Left forelimb (tissue), 1 donor: ENCODE results near the gene CDC42EP4.
"Not testable (repeated sequence)": the region's sequence is repeated elsewhere in the genome, so short reads cannot be mapped to it uniquely, and the experiment has no call there.

Experiments
- DNase-seq: peaks from one replicate; pipeline ENCODE4 v3.0.0-alpha.2; 2018; ENCODE audit warnings: low spot score

The CDC42EP4 gene

DNA sequence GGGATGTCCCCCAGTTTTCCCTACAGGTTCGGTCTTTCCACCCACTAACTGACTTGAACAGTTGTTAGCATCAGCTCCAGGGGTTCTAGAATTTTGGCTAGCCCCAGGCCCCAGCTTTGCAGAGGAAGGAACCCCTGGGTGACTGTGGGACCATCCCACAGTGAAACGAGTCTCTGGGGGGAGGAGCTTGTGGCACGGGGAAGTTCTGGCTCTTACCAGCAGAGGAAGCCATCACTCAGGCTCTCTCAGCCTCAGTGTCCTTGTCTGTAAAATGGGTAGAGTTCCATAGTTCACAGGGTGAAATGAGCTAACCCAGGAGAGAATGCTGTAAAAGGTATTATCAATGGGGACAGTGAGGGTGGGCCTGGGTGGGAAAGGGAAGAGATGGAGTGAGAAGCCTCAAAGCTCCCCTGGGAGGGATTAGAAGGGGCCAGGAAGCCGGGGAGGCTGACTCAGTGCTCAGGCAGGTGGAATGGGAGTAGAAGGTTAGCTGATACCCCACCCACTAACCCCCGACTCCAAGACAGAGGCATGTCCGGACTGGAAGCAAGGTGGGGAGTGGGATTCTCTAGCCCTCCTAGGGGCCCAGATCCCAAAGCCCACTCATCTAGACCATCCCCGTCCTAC, 30.9 kb upstream of the CDC42EP4 start:
- no peak for DNase-seq

DNA sequence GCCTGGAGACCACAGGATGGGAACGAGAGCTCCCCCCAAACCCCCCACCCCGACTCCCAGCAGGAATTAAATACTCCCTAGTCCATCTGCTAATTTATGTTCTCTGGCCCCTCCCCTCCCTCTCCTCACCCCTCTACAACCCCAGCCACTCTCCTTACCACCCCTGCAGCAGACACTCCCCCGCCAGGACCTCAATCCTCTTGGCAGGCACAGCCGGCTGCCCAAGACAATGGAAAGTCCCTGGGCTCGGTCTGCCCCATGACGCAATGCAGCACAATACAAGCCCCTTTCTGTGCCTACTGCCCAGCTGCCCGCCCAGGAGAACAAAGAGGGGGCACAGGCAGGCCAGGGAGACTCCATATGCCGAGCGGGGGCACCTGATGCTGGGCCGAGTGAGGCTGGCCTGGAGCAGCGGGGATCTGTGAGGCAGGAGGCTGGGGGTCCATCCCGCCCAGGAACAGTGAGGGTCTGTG, 30.3 kb upstream of the CDC42EP4 start:
- no peak for DNase-seq

DNA sequence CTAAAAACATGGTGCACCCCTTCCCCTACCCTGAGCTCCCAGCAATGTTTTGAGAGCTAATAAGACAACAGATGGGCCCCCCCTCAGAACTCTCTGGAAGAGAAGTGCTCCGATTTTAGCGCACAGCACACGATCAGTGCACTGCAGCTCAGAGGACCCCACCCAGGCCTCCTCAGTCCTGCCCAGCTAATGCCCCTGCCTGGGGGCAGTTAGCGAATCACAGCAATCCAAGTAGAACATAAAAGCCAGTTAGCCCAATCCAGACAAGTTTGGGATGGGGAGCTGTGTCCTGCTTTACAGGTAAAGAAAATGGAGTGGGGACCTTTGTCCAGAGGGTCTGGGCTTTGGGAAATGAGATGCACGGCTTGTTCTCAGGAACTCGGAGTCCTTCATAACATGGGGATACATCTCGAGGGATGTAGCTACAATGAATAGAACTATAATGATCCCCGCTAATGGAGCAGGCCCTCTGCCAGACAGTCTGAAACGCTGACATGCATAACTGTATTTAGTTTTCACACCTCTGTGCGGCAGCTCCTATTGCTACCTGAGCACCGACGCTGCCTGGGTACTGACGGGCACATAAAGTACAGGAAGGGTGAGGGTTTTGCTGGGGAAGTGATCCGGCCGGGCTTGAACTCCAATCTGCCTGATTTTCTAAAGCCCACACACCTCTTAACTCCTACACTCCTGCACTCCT, 29.7 kb upstream of the CDC42EP4 start:
- DNase-seq: no peak

DNA sequence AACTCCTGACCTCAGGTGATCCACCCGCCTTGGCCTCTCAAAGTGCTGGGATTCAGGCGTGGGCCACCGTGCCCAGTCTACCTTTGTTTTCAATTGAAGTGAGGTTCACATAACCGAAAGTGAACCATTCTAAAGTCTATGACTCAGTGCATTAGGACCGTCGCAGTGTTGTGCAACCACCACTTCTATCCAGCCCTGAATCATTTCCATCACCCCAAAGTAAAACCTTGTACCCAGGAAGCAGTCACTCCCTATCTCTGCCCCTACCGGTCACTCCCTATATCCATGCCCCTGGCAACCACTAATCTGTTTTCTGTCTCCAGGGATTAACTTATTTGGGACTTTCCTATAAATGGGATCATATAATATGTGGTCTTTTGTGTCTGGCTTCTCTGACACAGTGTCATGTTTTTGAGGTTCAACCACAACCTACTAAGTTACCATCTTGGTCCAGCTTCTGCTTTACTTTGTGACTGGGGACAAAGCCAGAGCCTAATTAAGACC, 28.3 kb upstream of the CDC42EP4 start:
- DNase-seq: no peak

DNA sequence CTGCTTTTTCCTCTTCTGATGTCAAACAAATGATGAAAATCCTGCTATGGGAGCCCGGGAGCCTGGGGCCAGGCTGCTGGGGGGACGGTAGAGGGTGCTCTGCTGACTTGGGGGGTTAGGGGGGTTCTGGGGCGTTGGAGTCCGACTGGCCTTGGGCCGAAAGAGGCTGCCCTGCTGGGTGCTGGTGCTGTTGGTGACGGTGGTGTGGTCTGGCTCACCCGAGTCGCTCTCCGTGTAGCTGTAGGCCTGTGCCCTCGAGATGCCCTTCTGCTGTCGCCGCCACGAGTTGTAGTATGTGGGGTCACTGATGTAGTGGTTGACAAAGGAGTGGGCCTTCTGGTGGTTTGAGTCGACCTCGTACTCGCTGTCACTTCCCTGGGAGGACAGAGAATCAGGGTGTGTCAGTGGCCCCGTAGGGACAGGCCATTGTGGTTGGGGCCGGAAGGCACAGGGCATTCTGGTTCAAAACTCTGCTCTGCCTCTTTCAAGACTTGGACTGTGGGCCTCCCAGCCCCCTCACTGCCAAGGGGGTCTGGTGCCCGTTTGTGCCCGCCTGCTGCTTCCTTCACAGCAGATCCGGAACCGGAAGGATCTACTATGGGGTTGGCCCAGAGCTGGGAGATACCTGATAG, 26.9 kb upstream of the CDC42EP4 start:
- DNase-seq: no peak

DNA sequence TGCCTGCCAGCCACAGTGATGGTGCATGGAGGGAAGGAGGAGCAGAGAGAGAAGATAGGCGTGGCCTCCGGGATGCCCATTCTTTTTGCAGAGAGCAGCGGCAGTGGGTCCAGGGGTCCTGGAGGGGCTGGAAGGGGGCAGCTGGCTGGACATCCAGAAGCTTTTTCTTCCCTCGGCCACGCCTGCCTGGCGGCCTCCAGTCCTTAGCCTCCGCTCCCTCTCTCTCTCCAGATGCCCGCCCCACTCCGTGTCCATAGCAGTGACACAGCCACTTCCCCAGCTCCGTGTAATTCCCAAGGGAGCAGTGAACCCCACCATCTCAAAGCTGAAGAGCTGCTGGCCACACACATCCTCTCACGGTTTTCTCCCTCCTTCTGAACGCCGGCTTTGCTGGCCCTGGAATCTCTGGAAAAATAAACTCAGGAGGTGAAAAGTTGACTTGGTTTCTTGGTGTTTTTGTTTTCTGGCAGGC, 26.3 kb upstream of the CDC42EP4 start:
- no peak for DNase-seq

DNA sequence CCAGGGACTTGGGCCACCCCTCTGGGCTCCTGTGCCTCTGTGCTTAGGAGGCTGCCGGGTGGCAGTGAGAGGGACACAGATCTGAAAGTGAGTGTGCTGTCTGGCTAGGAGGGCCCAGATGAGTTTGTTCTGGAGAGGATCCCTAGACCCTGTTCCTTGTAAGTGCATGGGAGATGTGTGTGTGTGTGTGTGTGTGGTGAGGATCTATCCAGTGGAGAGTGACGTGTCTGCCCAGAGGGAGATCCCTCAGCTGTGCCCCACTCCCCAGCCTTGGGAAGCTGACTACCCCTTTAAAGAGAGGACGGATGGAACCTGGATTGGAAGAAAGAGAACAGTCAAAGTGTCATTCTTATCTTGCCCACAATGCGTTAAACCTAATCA, 25.5 kb upstream of the CDC42EP4 start:
- no peak for DNase-seq

DNA sequence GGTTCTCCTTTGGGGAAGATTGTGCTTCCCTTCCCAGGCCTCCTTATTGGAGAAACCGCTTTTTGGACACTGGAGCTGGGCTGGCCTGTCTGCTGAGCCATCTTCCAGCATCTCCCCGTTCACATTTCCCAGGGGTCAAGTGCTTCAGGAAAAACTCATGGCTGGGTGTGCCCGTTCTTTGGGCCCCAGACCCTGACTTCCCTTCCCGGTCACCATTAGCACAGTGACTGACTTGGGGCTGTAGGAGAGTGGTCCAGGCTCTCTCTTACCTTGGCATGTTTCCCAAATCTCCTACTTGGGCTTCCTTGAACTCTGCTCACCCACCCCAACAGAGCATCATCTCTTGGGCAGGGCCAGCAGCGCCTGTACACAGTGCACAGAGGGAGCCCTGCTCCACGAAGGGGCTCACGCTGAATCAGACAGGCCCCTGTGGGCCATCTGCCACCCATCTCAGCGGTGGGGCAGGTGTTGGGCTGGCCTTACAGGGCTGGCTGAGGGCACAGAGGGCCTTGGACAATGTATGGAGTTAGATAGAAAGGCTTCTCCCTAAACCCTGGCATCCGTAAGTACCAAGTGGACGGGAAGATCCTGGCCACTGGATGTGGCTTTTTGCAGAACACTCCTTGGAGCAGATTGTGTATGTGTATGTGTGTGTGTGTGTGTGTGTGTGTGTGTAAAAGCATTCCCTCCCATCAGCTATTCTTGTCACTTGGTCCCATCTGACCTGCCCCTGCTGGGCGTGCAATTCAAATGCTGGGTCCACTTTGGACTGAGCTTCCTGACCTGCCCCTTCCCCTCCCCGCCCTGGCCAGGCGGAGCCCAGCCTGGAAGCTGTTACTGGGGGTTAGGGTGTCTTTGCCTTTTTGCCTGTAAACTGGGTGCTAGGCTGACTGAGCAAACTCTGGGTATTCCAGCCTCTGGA, 24.9 kb upstream of the CDC42EP4 start:
- no peak for DNase-seq

DNA sequence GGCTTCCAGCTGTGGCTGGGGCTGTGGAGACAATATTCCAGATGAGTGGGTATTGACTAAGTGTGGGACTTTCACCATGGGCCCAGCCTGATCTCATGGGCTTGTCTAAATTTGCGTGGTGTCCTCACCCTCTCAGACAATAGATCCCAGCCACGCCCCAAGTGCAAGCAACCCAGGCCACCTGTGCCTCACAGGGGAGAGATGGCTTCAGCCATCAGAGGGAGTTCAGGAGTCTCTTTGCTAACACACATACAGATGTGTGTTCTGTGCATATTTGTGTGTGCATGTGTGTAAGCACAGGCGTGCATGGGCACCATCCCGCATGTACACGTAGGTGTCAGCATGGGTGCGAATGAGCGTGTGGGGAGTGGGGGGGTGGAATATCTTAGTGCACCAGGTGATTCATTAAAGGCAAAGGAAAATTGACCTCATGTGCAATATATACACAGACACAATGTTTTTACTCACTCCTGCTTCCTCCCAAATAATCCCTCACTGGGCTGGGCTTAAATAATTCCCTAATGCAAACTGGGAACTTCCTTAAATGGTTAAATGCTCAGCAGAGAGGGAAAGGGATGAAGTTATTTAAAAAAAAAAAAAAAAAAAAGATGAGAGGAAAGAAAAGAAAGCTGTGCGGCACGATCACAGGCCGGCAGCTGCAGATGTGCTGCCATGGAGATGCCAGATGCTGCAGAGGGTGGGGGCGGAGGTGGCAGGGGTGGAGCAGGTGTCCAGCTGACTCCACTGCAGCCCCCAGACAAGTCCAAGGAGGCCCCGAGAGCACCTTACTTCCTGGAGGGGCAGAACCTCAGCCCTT, 24.0 kb upstream of the CDC42EP4 start:
- no peak for DNase-seq

DNA sequence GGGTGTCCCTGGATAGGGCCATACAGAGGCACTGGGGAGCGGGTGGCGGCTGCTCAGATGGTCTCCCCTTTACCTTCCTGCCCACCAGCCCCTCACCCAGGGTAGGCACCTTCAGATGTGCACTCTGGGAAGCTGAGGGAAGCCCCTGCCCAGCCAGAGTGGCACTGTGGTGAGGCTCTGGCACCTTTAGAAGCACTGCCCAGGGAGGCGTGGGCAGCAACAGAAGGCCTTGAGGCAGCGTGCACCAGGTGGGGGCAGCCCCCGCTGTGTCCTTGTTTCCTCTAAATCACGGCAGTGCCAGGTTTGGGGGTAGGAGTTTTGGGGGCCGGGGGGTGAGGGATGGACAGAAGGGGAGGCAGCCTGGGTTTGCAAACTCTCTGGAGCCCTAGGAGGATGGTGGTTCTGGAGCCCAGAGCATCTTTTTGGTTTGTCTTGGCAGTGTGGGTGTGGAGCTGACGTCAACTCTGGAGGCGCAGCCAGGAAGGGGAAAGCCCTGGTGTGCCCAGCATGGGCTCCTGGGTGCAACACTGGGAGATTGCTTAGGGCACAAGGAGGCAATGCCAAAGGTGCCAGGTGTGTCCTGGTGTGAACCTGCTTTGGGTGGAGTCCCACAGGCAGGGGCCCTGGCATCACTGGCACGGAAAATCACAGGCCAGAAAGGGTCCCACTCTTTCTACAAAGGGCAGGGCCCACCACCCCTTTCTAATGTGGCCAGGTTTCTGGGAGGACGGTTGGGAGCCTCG, 23.1 kb upstream of the CDC42EP4 start:
- no peak for DNase-seq

DNA sequence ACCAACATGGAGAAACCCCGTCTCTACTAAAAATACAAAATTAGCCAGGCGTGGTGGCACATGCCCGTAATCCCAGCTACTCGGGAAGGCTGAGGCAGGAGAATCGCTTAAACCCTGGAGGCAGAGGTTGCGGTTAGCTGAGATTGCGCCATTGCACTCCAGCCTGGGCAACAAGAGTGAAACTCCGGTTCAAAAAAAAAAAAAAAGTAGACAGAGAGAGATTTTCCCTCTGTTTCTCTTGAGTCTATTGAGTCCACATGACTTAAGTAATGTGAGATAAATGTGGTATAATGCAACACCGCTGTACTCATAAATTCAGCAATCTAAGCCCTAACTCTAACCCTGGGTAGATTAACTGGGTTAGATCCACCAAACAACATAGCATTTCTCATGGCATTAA, 21.6 kb upstream of the CDC42EP4 start:
- not testable (repeated sequence) for DNase-seq

DNA sequence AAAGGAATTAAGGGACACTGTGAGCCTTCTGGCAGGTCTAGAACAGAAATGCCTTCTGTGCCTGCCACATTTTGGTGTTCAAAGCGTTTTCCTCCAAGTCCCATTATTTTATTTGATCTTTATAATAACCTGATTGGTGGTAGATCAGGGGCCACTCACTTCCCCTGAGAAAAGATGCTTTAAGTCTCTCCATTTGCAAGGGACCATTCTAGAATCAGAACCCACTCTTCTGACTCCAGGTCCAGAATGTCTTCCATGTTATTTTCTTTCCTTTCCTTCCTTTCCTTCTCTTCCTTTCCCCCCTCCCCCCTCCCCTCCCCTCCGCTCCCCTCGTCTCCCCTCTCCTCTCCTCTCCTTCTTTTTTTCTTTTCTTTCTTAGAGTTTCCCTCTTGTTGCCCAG, 19.3 kb upstream of the CDC42EP4 start:
- DNase-seq: no peak

DNA sequence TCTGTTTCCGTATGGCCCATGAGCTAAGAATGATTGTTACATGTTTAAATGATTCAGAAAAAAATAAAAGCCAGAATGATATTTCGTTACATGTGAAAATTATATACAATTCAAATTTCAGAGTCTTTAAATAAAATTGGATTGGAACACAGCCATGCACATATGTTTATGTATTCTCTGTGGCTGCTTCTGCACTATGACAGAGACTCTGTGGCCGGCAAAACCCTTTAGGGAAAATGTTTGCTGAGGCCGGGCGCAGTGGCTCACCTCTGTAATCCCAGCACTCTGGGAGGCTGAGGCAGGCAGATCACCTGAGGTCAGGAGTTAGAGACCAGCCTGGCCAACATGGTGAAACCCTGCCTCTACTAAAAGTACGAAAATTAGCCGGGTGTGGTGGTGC, 15.9 kb upstream of the CDC42EP4 start:
- no peak for DNase-seq

DNA sequence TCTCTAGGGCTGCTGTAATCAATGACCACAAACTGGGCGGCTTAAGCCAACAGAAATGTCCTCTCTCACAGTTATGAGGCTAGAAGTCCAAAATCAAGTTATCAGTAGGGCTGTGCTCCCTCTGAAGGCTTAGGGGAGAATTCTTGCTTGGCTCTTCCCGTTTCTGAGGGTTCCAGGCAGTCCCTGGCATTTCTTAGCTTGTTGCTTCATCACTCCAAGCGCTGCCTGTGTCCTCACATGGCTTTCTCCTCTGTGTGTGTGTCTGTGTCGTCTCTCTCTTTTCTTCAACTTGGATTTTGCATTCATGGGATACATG, 13.7 kb upstream of the CDC42EP4 start:
- no peak for DNase-seq

DNA sequence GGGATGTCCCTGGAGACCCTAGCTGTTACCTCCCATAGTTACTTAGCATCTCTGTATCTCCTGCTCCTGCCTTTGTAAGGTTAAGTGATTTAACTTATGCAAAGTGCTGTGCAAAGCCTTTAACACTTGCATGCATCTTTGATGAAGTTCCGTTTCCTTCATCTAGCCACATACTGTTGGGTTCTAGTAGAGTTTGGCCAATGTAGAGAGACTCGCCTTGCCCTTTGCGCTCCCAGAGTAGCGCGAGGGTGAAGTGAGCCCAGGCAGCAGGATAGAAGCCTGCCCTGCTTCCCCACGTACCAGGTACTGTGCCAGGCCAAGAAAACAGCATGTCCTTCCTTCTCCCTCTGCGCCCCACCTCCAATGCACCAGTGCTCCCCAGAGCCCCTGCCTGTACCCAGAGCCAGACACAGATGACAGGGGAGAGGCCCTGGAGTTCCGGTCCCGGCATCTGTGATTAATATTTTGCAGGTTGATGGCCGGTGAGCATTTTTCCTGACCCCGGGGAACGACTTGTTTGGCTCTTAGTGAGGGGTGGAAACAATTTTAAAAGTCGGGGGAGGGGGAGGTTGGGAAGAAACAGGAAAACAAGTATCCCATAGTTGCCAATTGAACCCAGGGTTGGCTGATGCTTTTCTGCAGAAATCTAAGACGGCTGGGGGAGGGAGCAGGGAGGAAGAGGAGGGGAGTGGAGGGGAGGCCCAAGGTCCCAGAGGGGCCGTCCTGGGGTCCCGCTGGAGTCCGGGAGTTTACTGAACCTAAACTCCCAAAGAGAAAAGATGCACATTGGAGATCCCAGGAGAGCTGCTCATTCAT, 13.1 kb upstream of the CDC42EP4 start:
- DNase-seq: no peak

DNA sequence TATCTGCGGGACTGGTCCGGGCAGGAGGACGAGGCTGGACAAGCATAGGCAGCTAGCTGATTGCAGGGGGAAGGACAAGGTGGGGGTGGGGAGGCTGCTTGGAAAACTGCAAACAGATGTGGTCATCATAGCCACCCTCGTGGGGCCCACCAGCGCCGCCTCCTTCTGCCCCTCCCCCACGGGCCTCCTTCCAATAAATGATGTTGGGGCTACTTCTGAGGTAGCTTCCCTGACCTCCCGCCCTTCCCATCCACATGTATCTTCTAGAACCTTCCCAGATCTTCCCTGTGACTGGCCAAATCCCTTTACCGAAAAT, 12.3 kb upstream of the CDC42EP4 start:
- no peak for DNase-seq

DNA sequence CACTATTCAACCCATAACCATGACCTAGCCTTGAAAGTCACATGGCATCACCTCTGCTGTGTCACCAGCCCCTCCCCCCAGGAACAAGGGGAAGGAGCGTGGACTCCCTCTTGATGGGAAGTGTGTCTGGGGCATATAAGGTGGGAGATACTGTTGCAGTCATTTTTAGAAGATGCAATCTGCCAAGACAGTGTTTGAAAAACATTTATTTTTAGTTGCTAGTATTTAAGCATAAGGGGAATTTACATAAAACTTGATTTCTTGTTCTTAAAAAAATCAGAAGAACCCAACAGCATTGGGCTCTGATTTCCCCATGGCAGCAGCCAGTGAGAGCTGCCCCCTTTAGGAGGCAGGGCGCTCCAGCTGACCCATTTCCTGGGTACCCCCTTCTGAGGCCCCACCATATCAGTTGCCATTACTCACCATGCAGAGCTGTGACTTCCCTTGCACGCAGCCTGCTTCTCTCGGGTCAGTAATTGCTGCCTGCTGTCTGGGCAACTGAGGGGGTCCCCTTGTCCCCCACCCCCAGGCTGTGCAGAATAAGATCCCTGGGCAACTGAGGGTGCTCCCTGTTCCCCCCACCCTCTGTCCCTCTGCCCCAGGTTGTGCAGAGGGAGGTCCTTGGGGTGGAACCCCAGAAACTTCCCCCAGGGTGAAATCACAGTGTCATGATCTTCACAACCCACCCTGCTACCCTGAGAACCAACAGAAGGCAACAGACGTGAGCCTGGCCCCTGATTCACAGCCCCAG, 11.8 kb upstream of the CDC42EP4 start:
- no peak for DNase-seq

DNA sequence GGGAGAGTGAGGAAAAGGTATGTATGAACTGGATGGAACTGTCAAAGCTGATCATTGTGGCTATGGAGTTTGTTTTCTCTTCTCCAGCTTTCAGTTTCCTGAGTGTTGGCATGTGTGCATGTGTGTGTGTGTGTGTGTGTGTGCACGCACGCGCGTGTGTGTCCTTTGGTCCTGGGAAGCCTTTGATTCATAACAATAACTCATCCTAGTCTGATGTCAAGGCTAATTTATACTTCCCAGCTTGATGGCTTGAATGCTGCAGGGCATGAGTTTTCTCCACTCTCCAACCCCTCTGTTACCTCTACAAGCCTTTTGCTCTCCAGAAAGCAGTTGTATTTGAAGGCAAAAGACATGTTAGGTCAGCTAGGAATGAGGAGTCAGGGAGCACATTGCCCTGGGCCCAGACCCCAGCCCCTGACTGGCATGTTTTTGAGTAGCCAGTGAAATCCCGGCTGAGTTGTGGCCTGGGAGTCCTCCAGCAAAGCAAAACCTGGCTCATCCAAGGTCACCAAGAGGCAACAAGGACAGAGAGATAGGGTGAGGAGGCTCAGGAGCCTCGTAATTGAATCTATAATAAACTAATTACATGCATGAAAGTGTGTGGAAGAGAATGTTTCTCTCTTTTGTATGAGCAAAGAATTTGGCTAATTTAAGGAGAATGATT, 8.9 kb upstream of the CDC42EP4 start:
- no peak for DNase-seq

DNA sequence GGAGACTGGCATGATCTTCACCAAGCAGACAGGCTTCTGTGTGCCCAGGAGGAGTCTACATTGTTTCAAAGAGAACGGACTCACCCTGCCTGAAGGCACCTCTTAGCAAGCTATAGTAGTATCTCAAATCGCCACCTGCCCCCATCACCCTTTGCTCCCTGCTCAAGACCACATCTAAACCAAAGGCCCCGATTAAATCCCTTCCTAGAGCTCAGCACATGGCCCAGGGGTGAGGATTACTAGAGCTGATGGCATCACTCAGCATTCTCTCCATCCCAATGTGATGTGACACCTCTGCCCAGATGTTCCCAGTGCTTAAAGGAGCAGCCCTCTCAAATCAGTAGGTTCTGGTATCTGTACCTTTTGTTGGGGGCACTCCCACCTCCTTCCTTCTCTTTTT, 8.0 kb upstream of the CDC42EP4 start:
- DNase-seq: no peak
